ENCODE measurements around the gene RIC1. TPM values are rescaled to one million over a fixed set of nuclear protein-coding genes. Genes with fewer than 3 reads are reported as not detected.

The RIC1 gene, protein sequence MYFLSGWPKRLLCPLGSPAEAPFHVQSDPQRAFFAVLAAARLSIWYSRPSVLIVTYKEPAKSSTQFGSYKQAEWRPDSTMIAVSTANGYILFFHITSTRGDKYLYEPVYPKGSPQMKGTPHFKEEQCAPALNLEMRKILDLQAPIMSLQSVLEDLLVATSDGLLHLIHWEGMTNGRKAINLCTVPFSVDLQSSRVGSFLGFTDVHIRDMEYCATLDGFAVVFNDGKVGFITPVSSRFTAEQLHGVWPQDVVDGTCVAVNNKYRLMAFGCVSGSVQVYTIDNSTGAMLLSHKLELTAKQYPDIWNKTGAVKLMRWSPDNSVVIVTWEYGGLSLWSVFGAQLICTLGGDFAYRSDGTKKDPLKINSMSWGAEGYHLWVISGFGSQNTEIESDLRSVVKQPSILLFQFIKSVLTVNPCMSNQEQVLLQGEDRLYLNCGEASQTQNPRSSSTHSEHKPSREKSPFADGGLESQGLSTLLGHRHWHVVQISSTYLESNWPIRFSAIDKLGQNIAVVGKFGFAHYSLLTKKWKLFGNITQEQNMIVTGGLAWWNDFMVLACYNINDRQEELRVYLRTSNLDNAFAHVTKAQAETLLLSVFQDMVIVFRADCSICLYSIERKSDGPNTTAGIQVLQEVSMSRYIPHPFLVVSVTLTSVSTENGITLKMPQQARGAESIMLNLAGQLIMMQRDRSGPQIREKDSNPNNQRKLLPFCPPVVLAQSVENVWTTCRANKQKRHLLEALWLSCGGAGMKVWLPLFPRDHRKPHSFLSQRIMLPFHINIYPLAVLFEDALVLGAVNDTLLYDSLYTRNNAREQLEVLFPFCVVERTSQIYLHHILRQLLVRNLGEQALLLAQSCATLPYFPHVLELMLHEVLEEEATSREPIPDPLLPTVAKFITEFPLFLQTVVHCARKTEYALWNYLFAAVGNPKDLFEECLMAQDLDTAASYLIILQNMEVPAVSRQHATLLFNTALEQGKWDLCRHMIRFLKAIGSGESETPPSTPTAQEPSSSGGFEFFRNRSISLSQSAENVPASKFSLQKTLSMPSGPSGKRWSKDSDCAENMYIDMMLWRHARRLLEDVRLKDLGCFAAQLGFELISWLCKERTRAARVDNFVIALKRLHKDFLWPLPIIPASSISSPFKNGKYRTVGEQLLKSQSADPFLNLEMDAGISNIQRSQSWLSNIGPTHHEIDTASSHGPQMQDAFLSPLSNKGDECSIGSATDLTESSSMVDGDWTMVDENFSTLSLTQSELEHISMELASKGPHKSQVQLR (N-terminal part only)
- 54.1 TPM for total RNA-seq

DNA sequence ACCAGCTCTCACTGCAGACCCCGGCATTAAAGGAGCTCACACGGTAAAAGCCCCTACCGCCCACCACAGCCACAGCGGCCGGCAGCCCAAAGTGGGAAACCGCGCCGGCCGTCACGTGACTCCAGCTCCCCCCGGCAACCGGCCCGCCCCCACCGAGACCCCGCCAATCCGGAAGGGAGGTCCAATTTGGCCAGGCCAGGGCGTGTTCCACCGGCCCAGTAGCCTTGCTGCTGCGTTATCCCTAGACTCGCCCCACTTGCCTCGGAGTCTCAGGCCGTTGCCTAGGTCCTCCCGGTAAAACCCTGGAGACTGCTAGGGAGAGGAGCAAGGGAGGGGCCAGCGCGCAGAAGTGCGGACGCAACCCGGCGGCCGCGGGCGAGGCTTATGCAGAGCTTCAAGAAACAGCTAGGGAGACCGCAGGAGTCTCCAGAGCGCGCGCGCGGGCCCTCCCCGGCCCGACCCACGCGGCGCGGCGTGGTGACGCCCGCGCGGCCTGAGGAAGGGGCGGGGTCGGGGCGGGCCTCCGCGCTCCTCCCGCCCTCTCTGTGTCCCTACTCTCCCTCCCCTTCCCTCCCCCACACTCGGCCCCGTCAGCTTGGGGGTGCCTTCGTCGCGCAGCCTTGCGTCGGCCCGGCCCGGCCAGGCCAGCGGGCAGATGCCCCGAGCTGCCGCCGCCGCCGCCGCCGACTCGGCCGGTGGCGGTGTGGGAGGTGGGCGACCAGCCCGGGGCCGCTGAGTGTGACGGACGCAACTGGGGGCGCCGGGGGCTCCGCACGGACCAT is at the start of gene RIC1:
RIC1 (plus strand) TSS at position 578 of the 782 bp plus-strand sequence; CDS start at position 781, 203 bp downstream.

Other genes with a start within 250 kb of the RIC1 start
- 16.0 TPM for gene PLGRKT, start 191.2 kb upstream of the RIC1 start, total RNA-seq
- gene CD274, start 178.6 kb upstream of the RIC1 start, total RNA-seq, result 0.31 TPM
- 0.63 TPM for gene PDCD1LG2, start 118.6 kb upstream of the RIC1 start, total RNA-seq
- 20.3 TPM for gene ERMP1, start 204.0 kb downstream of the RIC1 start, total RNA-seq